ENCODE data around the gene DIPK2A. TPM values are rescaled to one million over a fixed set of nuclear protein-coding genes. Genes with fewer than 3 reads are reported as not detected.

DIPK2A gene
- total and polyA plus RNA-seq, 2 of the 13 experiments (the other 11 are each of a cell fraction or from before 2014, with no cell fraction given), result 5.8 to 8.0 TPM

- FAIRE-seq (no peak), DNase-seq (ENCODE audit: low spot score) (no peak), ATAC-seq (no peak)
- Histone ChIP-seq H3K9ac (ENCODE audit: insufficient read depth, low read depth, low read length) (no peak overlapping the region), H3K4me2 (ENCODE audit: low read depth, low read length) (no peak overlapping the region), H3K79me2 (ENCODE audit: insufficient read depth, low read length) (peaks cover 10% of the 10 kb centered on the region), H3K9me3 (ENCODE audit: low read length) (no peaks in the 10 kb centered on the region), H4K20me1 (ENCODE audit: insufficient read depth, low read length) (no peaks in the 10 kb centered on the region), H3K27me3 (ENCODE audit: control insufficient read depth in 1 of 2, insufficient read depth in 2 of 2, low read length in 2 of 2) (no peaks in the 10 kb centered on the region; a peak in 1 of 5 replicates), H3K36me3 (replicated peaks in 1 of 2; ENCODE audit: control insufficient read depth in 1 of 2, insufficient read depth in 2 of 2, low read length in 2 of 2) (no peaks in the 10 kb centered on the region; a peak in 2 of 5 replicates), H3K4me1 (ENCODE audit: insufficient read depth, low read length) (no peaks in the 10 kb centered on the region), H3K4me3 (replicated peaks in 1 of 3; ENCODE audit: insufficient read depth in 1 of 3, low read depth in 2 of 3, low read length in 3 of 3) (no peak overlapping the region), H2AFZ (ENCODE audit: low read length) (no peak overlapping the region), H3K27ac (ENCODE audit: extremely low read length, insufficient read depth, low read length) (no peak overlapping the region)
- CTCF ChIA-PET (ENCODE audit: low intra/inter-chr PET ratio, low total read pairs), result no interaction called here
- WGBS (ENCODE audit: low lambda C conversion rate), result 51% methylated on average over 3 of the region's 3 CpGs
- POLR2A ChIA-PET, result no interaction called here
- no TSS peak for BruUV-seq (replicated peaks)
- TF ChIP-seq MZF1 (CRISPR knock-in tag; IDR thresholded peaks at IDR 0.05; ENCODE audit: borderline replicate concordance) (no peak), DZIP1 (CRISPR knock-in tag; IDR thresholded peaks at IDR 0.05) (no peak), ZNF724P (CRISPR knock-in tag; IDR thresholded peaks at IDR 0.05; ENCODE audit: borderline replicate concordance) (no peak), ZNF263 (CRISPR knock-in tag; IDR thresholded peaks at IDR 0.05) (no peak), ZNF510 (CRISPR knock-in tag; IDR thresholded peaks at IDR 0.05; ENCODE audit: low read depth) (no peak), SUZ12 (IDR thresholded peaks at IDR 0.05; ENCODE audit: low read depth, low read length) (no peak), HMGXB3 (CRISPR knock-in tag; IDR thresholded peaks at IDR 0.05; ENCODE audit: borderline replicate concordance) (no peak), PRMT3 (CRISPR knock-in tag; IDR thresholded peaks at IDR 0.05; ENCODE audit: borderline replicate concordance, low read depth) (no peak), DNMT1 (CRISPR knock-in tag; IDR thresholded peaks at IDR 0.05) (no peak), ZNF18 (CRISPR knock-in tag; IDR thresholded peaks at IDR 0.05; ENCODE audit: insufficient replicate concordance) (no peak), NRL (CRISPR knock-in tag; IDR thresholded peaks at IDR 0.05; ENCODE audit: borderline replicate concordance) (no peak), PBX3 (CRISPR knock-in tag; IDR thresholded peaks at IDR 0.05; ENCODE audit: borderline replicate concordance) (no peak), RFX5 (IDR thresholded peaks at IDR 0.05; ENCODE audit: low read depth, low read length) (no peak), TGIF2 (CRISPR knock-in tag; IDR thresholded peaks at IDR 0.05) (no peak), ZNF720 (CRISPR knock-in tag; IDR thresholded peaks at IDR 0.05) (no peak)
- in situ Hi-C loops (cut with HindIII; ENCODE audit: extremely low pct_ligation_motif_present, low pct_unique_long_range_greater_than_20kb), result no loop called here
- intact Hi-C loops (cut with micrococcal nuclease; ENCODE audit: unreplicated experiment), result no loop called here
Observed at GRCh38 chr3:143988306-143988705, 16.7 kb downstream of the DIPK2A start.

Measured in HepG2 (cell line).